Spleen (tissue), 11 donors: ENCODE measurements around the gene TRERF1. TPM values are rescaled to one million over a fixed set of nuclear protein-coding genes. Genes with fewer than 3 reads are reported as not detected.

Experiments
- DNase-seq: peaks from one replicate; pipeline ENCODE4 v3.0.0-alpha.2; 2020
- H3K27ac ChIP-seq, 8 donors: fragments of 200-600 bp; sonication (generic) in 7 of 8; 1 replicate in 4 of 8; 2 replicates in 4 of 8; pipeline versions ENCODE4 v1.5.0 to v1.8.0; 2016 to 2021; ENCODE audit warnings: inconsistent platforms in 4 of 8, mild to moderate bottlenecking in 4 of 8, moderate library complexity in 1 of 8
- H3K27me3 ChIP-seq, 7 donors: fragments of 200-600 bp; sonication (generic) in 6 of 7; replicated peaks in 1 of 7; 1 replicate in 4 of 7; 2 replicates in 3 of 7; pipeline versions ENCODE4 v1.5.0 to v1.8.0; 2016 to 2021; ENCODE audit warnings: inconsistent platforms in 3 of 7, mild to moderate bottlenecking in 1 of 7
- H3K36me3 ChIP-seq, 6 donors: fragments of 200-600 bp; sonication (generic) in 5 of 6; 1 replicate in 4 of 6; 2 replicates in 2 of 6; pipeline versions ENCODE4 v1.5.0 to v1.8.0; 2016 to 2021; ENCODE audit warnings: inconsistent platforms in 2 of 6
- H3K4me1 ChIP-seq, 6 donors: fragments of 200-600 bp; sonication (generic) in 5 of 6; 1 replicate in 3 of 6; 2 replicates in 3 of 6; pipeline versions ENCODE4 v1.5.0 to v1.8.0; 2016 to 2021; ENCODE audit warnings: inconsistent platforms in 3 of 6
- H3K4me3 ChIP-seq, 8 donors: fragments of 200-600 bp; sonication (generic) in 7 of 8; 1 replicate in 4 of 8; 2 replicates in 4 of 8; pipeline versions ENCODE4 v1.5.0 to v1.8.0; 2016 to 2021; ENCODE audit warnings: inconsistent platforms in 4 of 8, mild to moderate bottlenecking in 4 of 8, moderate library complexity in 2 of 8
- H3K9me3 ChIP-seq, 8 donors: fragments of 200-600 bp; sonication (generic) in 7 of 8; 1 replicate in 4 of 8; 2 replicates in 4 of 8; pipeline versions ENCODE4 v1.5.0 to v1.8.0; 2016 to 2021; ENCODE audit warnings: inconsistent platforms in 4 of 8
- POLR2A ChIP-seq, 3 donors: fragments of 450-650 bp; IDR thresholded peaks; one replicate each; pipeline ENCODE4 v1.5.1; 2017; ENCODE audit warnings: antibody characterized with exemption in 3 of 3, mild to moderate bottlenecking in 1 of 3
- POLR2AphosphoS5 ChIP-seq, 3 donors: sonication (generic); formaldehyde crosslinking; IDR thresholded peaks; one replicate each; pipeline ENCODE4 v1.5.1; 2017; ENCODE audit warnings: antibody characterized with exemption in 3 of 3
- WGBS, 5 donors: extraction: QIAGEN DNeasy Blood & Tissue Kit in 3 of 5; methylation state at CpG; one replicate each; pipeline versions ENCODE4 v1.1.5 to v1.1.7; 2013 to 2018; 5-methylcytosine and 5-hydroxymethylcytosine counted together
- intact Hi-C: fragments of 100-400 bp; cut with DNase I; formaldehyde crosslinking; loops from one replicate; pipeline ENCODE4 v1.15.0; 2023; ENCODE audit warnings: low total_unique reads
- polyA plus RNA-seq, 3 donors: library from polyadenylated mRNA; stranded (reverse); fragments of 200-250 nt; gene quantifications; one replicate each; pipeline ENCODE4 v1.2.1, GENCODE V29; 2013
- total RNA-seq, 7 donors: library from RNA; depleted of rRNA in 3 of 7; stranded (reverse); fragments of >200 nt in 3 of 7; fragmentation: NEBNext Ultra II Directional in 4 of 7; extraction: Animal tissue kit (Norgen Biotek cat#: 25700) in 4 of 7; gene quantifications; one replicate each; pipeline versions ENCODE4 v1.1.0 to v1.2.1, GENCODE V29; 2016 to 2021
- TF ChIP-seq, protein P1 (sequence below), 11 experiments: fragments of 200-600 bp in 7 of 11; fragments of 450-650 bp in 4 of 11; sonication (generic) in 4 of 11; IDR thresholded peaks in 8 of 11; conservative IDR thresholded peaks in 3 of 11; 1 replicate in 7 of 11; 2 replicates in 4 of 11; pipeline versions ENCODE4 v1.4.0 to v1.8.0; 2016 to 2021; ENCODE audit warnings: antibody characterized with exemption in 11 of 11, inconsistent platforms in 4 of 11, mild to moderate bottlenecking in 1 of 11
- donor health status: healthy with polysubstance abuse.
- donor health status: DM: no; HTN: no; CAD: no; lungs with moderate emphysema.
- donor health status: DM: no; HTN: no; CAD: no.
- donor health status: Bipolar disorder and iron deficiency.
- donor health status: healthy.
- donor health status: DM: no; HTN: no; CAD: no.
- donor health status: DM: yes; HTN: yes; CAD: no.

TRERF1 gene
- total and polyA plus RNA-seq, 10 donors = 1.5 to 16.9 (median 12.4) TPM

DNA sequence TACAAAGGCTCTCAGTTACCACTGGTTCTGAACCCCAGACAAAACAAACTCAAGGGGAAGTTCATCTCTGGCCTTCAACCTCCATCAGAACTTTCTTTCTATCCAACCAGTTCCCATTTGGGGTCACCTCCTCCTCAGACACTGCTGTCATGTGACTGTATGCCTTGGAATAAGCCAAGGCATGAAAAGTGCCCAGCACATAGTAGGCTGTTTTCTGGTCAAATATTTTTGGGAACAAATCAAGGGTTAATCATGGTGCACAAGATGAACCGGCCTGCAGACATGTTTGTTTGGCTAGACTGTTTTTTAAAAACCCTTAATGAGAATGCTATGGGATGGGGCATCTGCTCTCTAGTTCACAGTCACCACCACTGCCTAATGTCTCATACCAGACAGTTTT lies 185.2 kb downstream of the TRERF1 start:
- 82 to 92% (median 86%) methylated on average over 1 of the region's 1 CpG for WGBS, 5 donors
- H3K4me1 ChIP-seq = peaks cover 0 to 17% (median 1%) of the 10 kb centered on the region in 6 donors
- intact Hi-C loops = no loop called here
- no peaks in the 10 kb centered on the region for H3K27me3 ChIP-seq
- H3K9me3 ChIP-seq = no peaks in the 10 kb centered on the region
- DNase-seq = no peak
- peaks cover 0 to 53% (median 11%) of the 10 kb centered on the region in 6 donors for H3K36me3 ChIP-seq
- no peak overlapping the region for H3K27ac ChIP-seq
- no peak for TF ChIP-seq POLR2AphosphoS5 (IDR thresholded peaks at IDR 0.05)
- TF ChIP-seq POLR2A (IDR thresholded peaks at IDR 0.05) = no peak
- TF ChIP-seq, protein P1, sequence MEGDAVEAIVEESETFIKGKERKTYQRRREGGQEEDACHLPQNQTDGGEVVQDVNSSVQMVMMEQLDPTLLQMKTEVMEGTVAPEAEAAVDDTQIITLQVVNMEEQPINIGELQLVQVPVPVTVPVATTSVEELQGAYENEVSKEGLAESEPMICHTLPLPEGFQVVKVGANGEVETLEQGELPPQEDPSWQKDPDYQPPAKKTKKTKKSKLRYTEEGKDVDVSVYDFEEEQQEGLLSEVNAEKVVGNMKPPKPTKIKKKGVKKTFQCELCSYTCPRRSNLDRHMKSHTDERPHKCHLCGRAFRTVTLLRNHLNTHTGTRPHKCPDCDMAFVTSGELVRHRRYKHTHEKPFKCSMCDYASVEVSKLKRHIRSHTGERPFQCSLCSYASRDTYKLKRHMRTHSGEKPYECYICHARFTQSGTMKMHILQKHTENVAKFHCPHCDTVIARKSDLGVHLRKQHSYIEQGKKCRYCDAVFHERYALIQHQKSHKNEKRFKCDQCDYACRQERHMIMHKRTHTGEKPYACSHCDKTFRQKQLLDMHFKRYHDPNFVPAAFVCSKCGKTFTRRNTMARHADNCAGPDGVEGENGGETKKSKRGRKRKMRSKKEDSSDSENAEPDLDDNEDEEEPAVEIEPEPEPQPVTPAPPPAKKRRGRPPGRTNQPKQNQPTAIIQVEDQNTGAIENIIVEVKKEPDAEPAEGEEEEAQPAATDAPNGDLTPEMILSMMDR (IDR thresholded peaks at IDR 0.05 in 8 of 11, conservative IDR thresholded peaks at IDR 0.05 in 3 of 11) = no peak
- no peak overlapping the region for H3K4me3 ChIP-seq

DNA sequence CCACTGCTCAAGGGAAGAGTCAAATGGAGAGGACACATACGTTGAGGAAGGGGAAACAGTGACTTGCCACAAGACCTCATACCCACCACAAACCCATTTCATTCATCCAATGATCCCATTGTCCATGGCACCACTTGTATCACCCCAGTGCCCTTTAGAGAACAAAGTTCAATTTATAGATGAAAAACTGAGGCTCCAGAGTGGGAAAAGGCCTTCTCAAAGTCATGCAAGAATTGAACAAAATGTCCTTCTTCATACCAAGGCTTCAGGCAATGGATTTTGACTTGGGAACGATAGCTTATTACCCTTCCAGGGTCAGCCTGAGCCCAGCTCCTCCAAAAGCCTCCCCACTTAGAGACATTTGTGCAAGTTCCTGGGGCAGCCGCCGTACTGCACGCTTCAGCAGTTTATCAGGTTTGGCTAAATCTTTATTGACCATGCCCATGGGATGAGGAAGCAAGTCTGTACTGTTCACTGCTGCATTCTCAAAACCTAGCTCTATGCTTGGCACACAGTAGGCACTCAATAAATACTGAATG lies 186.8 kb downstream of the TRERF1 start:
- no peak for DNase-seq
- WGBS, 5 donors = 87 to 93% (median 90%) methylated on average over 5 of the region's 5 CpGs
- Histone ChIP-seq H3K9me3 (no peaks in the 10 kb centered on the region), H3K4me3 (no peak overlapping the region), H3K36me3 (peaks cover 0 to 48% (median 11%) of the 10 kb centered on the region in 6 donors), H3K4me1 (peaks cover 0 to 26% (median 5%) of the 10 kb centered on the region in 6 donors), H3K27ac (no peak overlapping the region), H3K27me3 (no peaks in the 10 kb centered on the region)
- no peak for TF ChIP-seq POLR2A (IDR thresholded peaks at IDR 0.05)
- TF ChIP-seq POLR2AphosphoS5 (IDR thresholded peaks at IDR 0.05) = no peak
- TF ChIP-seq, protein P1 (IDR thresholded peaks at IDR 0.05 in 8 of 11, conservative IDR thresholded peaks at IDR 0.05 in 3 of 11) = no peak
- intact Hi-C loops = no loop called here

DNA sequence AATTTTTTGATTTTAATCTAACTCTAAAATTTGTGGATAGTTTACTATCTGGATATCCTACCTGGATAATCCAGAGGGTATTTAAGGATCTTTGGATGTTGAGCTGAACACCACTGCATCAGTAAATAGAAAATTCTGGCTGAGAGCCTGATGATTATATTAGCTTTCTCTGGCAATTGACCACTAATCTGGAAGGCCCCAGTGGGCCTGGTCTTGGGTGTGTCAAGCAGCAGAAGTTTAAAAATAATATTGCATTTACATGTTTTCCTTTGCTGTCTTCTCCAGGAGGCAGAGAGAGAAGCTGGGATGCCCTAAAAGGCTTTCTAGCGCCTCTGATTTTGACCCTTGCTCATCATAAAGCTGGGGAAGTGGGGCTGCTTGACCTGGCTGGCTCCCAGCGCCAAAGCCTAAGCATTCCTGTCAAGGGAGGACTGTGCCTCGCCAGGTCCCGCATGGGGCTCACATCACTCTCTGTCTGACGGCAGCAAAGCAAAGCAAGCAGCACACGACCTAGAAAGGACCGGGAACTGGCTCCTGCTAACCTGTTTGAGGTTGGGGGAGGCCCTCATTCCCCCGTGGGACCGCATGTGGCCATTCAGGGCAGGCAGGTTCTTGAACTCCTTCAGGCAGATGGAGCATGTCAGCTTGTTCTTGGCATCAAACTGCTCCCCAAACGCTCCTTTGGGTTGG lies 187.4 kb downstream of the TRERF1 start:
- WGBS, 5 donors = 77 to 92% (median 82%) methylated on average over 10 of the region's 10 CpGs
- Histone ChIP-seq H3K4me1 (peaks cover 0 to 24% (median 3%) of the 10 kb centered on the region in 6 donors), H3K27ac (no peak overlapping the region), H3K9me3 (no peaks in the 10 kb centered on the region), H3K4me3 (no peak overlapping the region), H3K36me3 (peaks cover 0 to 47% (median 11%) of the 10 kb centered on the region in 6 donors), H3K27me3 (no peaks in the 10 kb centered on the region)
- intact Hi-C loops = no loop called here
- DNase-seq = no peak
- no peak for TF ChIP-seq POLR2A (IDR thresholded peaks at IDR 0.05)
- TF ChIP-seq, protein P1 (IDR thresholded peaks at IDR 0.05 in 8 of 11, conservative IDR thresholded peaks at IDR 0.05 in 3 of 11) = no peak
- TF ChIP-seq POLR2AphosphoS5 (IDR thresholded peaks at IDR 0.05) = no peak

DNA sequence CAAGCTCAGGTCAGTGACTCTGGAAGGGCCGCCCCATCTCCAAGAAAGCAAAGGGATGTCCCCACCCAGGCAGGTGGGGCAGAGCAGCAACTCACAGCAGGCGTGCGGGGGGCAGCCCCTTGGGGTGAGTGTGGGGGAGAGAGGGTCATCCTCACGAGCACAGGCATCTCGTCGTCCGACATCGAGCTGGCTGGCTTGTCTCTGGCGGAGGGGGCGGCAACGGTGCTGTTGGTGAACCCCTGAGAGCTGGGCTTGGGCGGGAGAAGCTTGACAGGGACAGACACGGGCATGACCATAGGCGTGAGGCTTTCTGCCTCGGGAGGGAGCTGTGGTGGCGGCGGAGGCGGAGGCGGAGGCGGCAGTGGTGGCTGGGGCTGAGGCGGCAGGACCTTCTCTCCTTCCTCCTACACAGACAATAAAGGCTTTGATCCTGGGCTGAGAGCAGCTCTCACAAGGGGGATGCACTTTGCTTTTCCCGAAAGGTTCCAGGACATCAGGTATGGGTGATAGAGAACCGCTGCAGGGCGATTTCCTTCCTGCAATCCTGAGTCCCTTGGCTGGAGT lies 188.5 kb downstream of the TRERF1 start:
- intact Hi-C loops = no loop called here
- H3K4me3 ChIP-seq = no peak overlapping the region
- peaks cover 0 to 31% (median 7%) of the 10 kb centered on the region in 6 donors for H3K4me1 ChIP-seq
- WGBS, 5 donors = 91 to 97% (median 95%) methylated on average over 19 to 24 of the region's 24 CpGs
- no peaks in the 10 kb centered on the region for H3K9me3 ChIP-seq
- H3K36me3 ChIP-seq = peaks cover 0 to 46% (median 4%) of the 10 kb centered on the region in 6 donors
- H3K27ac ChIP-seq = peak overlapping the region in 4 of 8 donors; percentile 4 to 39 (median 18)
- TF ChIP-seq POLR2AphosphoS5 (IDR thresholded peaks at IDR 0.05) (peak in 1 of 3 donors; percentile 21), POLR2A (IDR thresholded peaks at IDR 0.05) (no peak)
- TF ChIP-seq, protein P1 (IDR thresholded peaks at IDR 0.05 in 8 of 11, conservative IDR thresholded peaks at IDR 0.05 in 3 of 11) = no peak
- no peak for DNase-seq
- no peaks in the 10 kb centered on the region for H3K27me3 ChIP-seq
